DND-41 (cell line): Measurements from ENCODE around the gene MSANTD1.

Source experiments
- ATAC-seq: fragments of 200-7000 bp; cut with Tn5 transposase; 3 replicates; pipeline ENCODE4 v1.9.1; 2021; ENCODE audit warnings: low read depth; ENCODE audit not compliant: insufficient read depth
- DNase-seq: peaks from one replicate; pipeline ENCODE4 v3.0.0-alpha.2; 2020
- H2AFZ ChIP-seq: 2 replicates; pipeline ENCODE4 v1.6.0; 2012; ENCODE audit warnings: low read depth, low read length
- H3K27ac ChIP-seq: 2 replicates; pipeline ENCODE4 v1.5.1; 2012; ENCODE audit warnings: low read length, inconsistent platforms
- H3K27me3 ChIP-seq: fragments of 200-600 bp; sonication (generic); 2 replicates; pipeline ENCODE4 v1.6.0; 2012; ENCODE audit warnings: low read length, mild to moderate bottlenecking, inconsistent platforms; ENCODE audit not compliant: insufficient read depth, poor library complexity
- H3K36me3 ChIP-seq: 2 replicates; pipeline ENCODE4 v1.5.1; 2012; ENCODE audit warnings: low read length, inconsistent platforms; ENCODE audit not compliant: insufficient read depth
- H3K4me1 ChIP-seq: 2 replicates; pipeline ENCODE4 v1.5.1; 2012; ENCODE audit warnings: mild to moderate bottlenecking, low read length; ENCODE audit not compliant: insufficient read depth
- H3K4me2 ChIP-seq: 2 replicates; pipeline ENCODE4 v1.6.0; 2012; ENCODE audit warnings: mild to moderate bottlenecking, moderate library complexity, low read length, inconsistent platforms; ENCODE audit not compliant: insufficient read depth
- H3K4me3 ChIP-seq, 2 experiments: fragments of 200-600 bp in 1 of 2; shearing (Covaris generic) in 1 of 2; 2 replicates each; pipeline ENCODE4 v1.5.1; 2012 to 2016; ENCODE audit warnings: inconsistent platforms in 2 of 2, low read length in 2 of 2, mild to moderate bottlenecking in 2 of 2, low read depth in 1 of 2, moderate library complexity in 1 of 2
- H3K79me2 ChIP-seq: 2 replicates; pipeline ENCODE4 v1.6.0; 2012; ENCODE audit warnings: low read length, inconsistent platforms; ENCODE audit not compliant: insufficient read depth
- H3K9ac ChIP-seq: 2 replicates; pipeline ENCODE4 v1.6.0; 2012; ENCODE audit warnings: low read depth, mild to moderate bottlenecking, inconsistent platforms, low read length, moderate library complexity
- H3K9me3 ChIP-seq: 2 replicates; pipeline ENCODE4 v1.5.1; 2012; ENCODE audit warnings: low read length, moderate library complexity, mild to moderate bottlenecking, inconsistent platforms; ENCODE audit not compliant: insufficient read depth, severe bottlenecking
- H4K20me1 ChIP-seq: 2 replicates; pipeline ENCODE4 v1.6.0; 2012; ENCODE audit warnings: low read length; ENCODE audit not compliant: insufficient read depth
- EZH2 ChIP-seq: IDR thresholded peaks from 3 replicates; pipeline ENCODE4 v1.6.1; 2012; ENCODE audit warnings: borderline replicate concordance, low read depth, mild to moderate bottlenecking, moderate library complexity, low read length, inconsistent platforms; ENCODE audit not compliant: severe bottlenecking
- TF ChIP-seq, protein P1 (sequence below): IDR thresholded peaks from 2 replicates; pipeline ENCODE4 v1.5.1; 2012; ENCODE audit warnings: borderline replicate concordance, low read length, moderate library complexity, mild to moderate bottlenecking; ENCODE audit not compliant: poor library complexity, severe bottlenecking; ENCODE audit errors: extremely low read depth

The MSANTD1 gene

GRCh38 chr4:3211866-3212265 is 37.1 kb upstream of the MSANTD1 start:
- Histone ChIP-seq H3K79me2 (no peaks in the 10 kb centered on the region), H2AFZ (no peak overlapping the region), H3K27me3 (no peaks in the 10 kb centered on the region), H3K9me3 (no peaks in the 10 kb centered on the region), H3K4me1 (no peaks in the 10 kb centered on the region), H3K9ac (no peak overlapping the region), H3K27ac (no peak overlapping the region), H4K20me1 (no peaks in the 10 kb centered on the region), H3K36me3 (peaks cover 82% of the 10 kb centered on the region), H3K4me3 (no peak overlapping the region), H3K4me2 (no peak overlapping the region)
- TF ChIP-seq EZH2 = no peak
- TF ChIP-seq, protein P1, sequence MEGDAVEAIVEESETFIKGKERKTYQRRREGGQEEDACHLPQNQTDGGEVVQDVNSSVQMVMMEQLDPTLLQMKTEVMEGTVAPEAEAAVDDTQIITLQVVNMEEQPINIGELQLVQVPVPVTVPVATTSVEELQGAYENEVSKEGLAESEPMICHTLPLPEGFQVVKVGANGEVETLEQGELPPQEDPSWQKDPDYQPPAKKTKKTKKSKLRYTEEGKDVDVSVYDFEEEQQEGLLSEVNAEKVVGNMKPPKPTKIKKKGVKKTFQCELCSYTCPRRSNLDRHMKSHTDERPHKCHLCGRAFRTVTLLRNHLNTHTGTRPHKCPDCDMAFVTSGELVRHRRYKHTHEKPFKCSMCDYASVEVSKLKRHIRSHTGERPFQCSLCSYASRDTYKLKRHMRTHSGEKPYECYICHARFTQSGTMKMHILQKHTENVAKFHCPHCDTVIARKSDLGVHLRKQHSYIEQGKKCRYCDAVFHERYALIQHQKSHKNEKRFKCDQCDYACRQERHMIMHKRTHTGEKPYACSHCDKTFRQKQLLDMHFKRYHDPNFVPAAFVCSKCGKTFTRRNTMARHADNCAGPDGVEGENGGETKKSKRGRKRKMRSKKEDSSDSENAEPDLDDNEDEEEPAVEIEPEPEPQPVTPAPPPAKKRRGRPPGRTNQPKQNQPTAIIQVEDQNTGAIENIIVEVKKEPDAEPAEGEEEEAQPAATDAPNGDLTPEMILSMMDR = no peak
- DNase-seq (no peak), ATAC-seq (no peak)

- H3K79me2 ChIP-seq = no peaks in the 10 kb centered on the region
- H3K9me3 ChIP-seq = no peaks in the 10 kb centered on the region
- H2AFZ ChIP-seq = no peak overlapping the region
- H3K36me3 ChIP-seq = peaks cover 82% of the 10 kb centered on the region
- H3K4me2 ChIP-seq = no peak overlapping the region
- ATAC-seq (no peak), DNase-seq (no peak)
- no peak overlapping the region for H3K9ac ChIP-seq
- no peaks in the 10 kb centered on the region for H3K27me3 ChIP-seq
- H3K4me1 ChIP-seq = no peaks in the 10 kb centered on the region
- no peak overlapping the region for H3K4me3 ChIP-seq
- TF ChIP-seq EZH2 = no peak
- TF ChIP-seq, protein P1 = no peak
- H4K20me1 ChIP-seq = no peaks in the 10 kb centered on the region
- H3K27ac ChIP-seq = no peak overlapping the region
Observed at GRCh38 chr4:3212391-3213105, 36.4 kb upstream of the MSANTD1 start.

- H3K4me1 ChIP-seq = no peaks in the 10 kb centered on the region
- no peak overlapping the region for H3K4me3 ChIP-seq
Observed at GRCh38 chr4:3213106-3213425, 35.9 kb upstream of the MSANTD1 start.

More at GRCh38 chr4:3213106-3213425, 35.9 kb upstream of the MSANTD1 start:
- Histone ChIP-seq H3K27ac (no peak overlapping the region), H3K79me2 (no peaks in the 10 kb centered on the region), H3K4me2 (no peak overlapping the region), H3K9me3 (no peaks in the 10 kb centered on the region), H3K9ac (no peak overlapping the region), H2AFZ (no peak overlapping the region), H4K20me1 (no peaks in the 10 kb centered on the region), H3K36me3 (peaks cover 83% of the 10 kb centered on the region), H3K27me3 (no peaks in the 10 kb centered on the region)
- ATAC-seq (no peak), DNase-seq (no peak)
- TF ChIP-seq EZH2 = no peak
- TF ChIP-seq, protein P1 = no peak
